WI38 (cell line): Measurements from ENCODE around the gene FBN2.

Experiments
- H3K4me3 ChIP-seq: 2 replicates; pipeline ENCODE4 v1.5.1; 2011; ENCODE audit warnings: low read depth, mild to moderate bottlenecking, control low read depth, low read length
- CTCF ChIP-seq: IDR thresholded peaks from 2 replicates; pipeline ENCODE4 v1.5.1; 2012; ENCODE audit warnings: low read depth, mild to moderate bottlenecking, control low read depth, low read length

The FBN2 gene

GRCh38 chr5:128538000-128538249 is at the start of gene FBN2:
FBN2 (minus strand) TSS chr5:128538245; CDS start chr5:128537603, 642 bp downstream.
- TF ChIP-seq CTCF: no peak
- peak within 1 kb of the TSS; percentile 75 for H3K4me3 ChIP-seq

- no peak overlapping the region for H3K4me3 ChIP-seq
- no peak for TF ChIP-seq CTCF
These were observed 49.2 kb upstream of the FBN2 start for GRCh38 chr5:128587275-128587674.

GRCh38 chr5:128586848-128587247 is 48.8 kb upstream of the FBN2 start:
- no peak for TF ChIP-seq CTCF
- H3K4me3 ChIP-seq: no peak overlapping the region

- H3K4me3 ChIP-seq: no peak overlapping the region
- no peak for TF ChIP-seq CTCF
These were observed 41.6 kb upstream of the FBN2 start for GRCh38 chr5:128579639-128580038.

GRCh38 chr5:128579093-128579492 is 41.0 kb upstream of the FBN2 start:
- H3K4me3 ChIP-seq: no peak overlapping the region
- no peak for TF ChIP-seq CTCF

- no peak overlapping the region for H3K4me3 ChIP-seq
- TF ChIP-seq CTCF: no peak
These were observed 36.0 kb upstream of the FBN2 start for GRCh38 chr5:128574041-128574440.

GRCh38 chr5:128572930-128573319 is 34.9 kb upstream of the FBN2 start:
- no peak for TF ChIP-seq CTCF
- H3K4me3 ChIP-seq: no peak overlapping the region
